HL-60 (cell line): ENCODE data around the gene TCEA2.

ENCODE experiments used
- DNase-seq, 2 experiments: peaks; one replicate each; pipeline ENCODE4 v3.0.0-alpha.2; 2010 to 2020; ENCODE audit warnings: low read depth in 1 of 2, low spot score in 1 of 2
- H3K27ac ChIP-seq: fragments of 250-450 bp; sonication (Bioruptor Pico); replicated peaks from 2 replicates; pipeline ENCODE4 v1.5.1; 2020; ENCODE audit warnings: mild to moderate bottlenecking, moderate library complexity
- H3K27me3 ChIP-seq: fragments of 250-450 bp; sonication (Bioruptor Pico); 2 replicates; pipeline ENCODE4 v1.5.1; 2021; ENCODE audit warnings: mild to moderate bottlenecking, moderate library complexity; ENCODE audit not compliant: insufficient read depth, poor library complexity, severe bottlenecking
- H3K4me3 ChIP-seq: replicated peaks from 2 replicates; pipeline ENCODE4 v1.5.1; 2011; ENCODE audit warnings: mild to moderate bottlenecking, control low read depth, low read length; ENCODE audit not compliant: insufficient read depth
- GABPA ChIP-seq: IDR thresholded peaks from 2 replicates; pipeline ENCODE4 v1.6.1; 2012; ENCODE audit warnings: low read depth
- POLR2AphosphoS5 ChIP-seq: IDR thresholded peaks from 2 replicates; pipeline ENCODE4 v1.6.1; 2012; ENCODE audit warnings: low read depth
- SPI1 ChIP-seq: IDR thresholded peaks from 2 replicates; pipeline ENCODE4 v1.6.1; 2012; ENCODE audit warnings: low read depth, mild to moderate bottlenecking, borderline replicate concordance
- TF ChIP-seq, protein P1 (sequence below): IDR thresholded peaks from one replicate; pipeline ENCODE4 v1.5.1; 2011; ENCODE audit warnings: low read length, control low read depth, inconsistent platforms; ENCODE audit not compliant: insufficient read depth
- TF ChIP-seq, protein P2 (sequence below): IDR thresholded peaks from 2 replicates; pipeline ENCODE4 v1.6.1; 2012; ENCODE audit warnings: low read depth; ENCODE audit not compliant: insufficient replicate concordance

Gene TCEA2

DNA sequence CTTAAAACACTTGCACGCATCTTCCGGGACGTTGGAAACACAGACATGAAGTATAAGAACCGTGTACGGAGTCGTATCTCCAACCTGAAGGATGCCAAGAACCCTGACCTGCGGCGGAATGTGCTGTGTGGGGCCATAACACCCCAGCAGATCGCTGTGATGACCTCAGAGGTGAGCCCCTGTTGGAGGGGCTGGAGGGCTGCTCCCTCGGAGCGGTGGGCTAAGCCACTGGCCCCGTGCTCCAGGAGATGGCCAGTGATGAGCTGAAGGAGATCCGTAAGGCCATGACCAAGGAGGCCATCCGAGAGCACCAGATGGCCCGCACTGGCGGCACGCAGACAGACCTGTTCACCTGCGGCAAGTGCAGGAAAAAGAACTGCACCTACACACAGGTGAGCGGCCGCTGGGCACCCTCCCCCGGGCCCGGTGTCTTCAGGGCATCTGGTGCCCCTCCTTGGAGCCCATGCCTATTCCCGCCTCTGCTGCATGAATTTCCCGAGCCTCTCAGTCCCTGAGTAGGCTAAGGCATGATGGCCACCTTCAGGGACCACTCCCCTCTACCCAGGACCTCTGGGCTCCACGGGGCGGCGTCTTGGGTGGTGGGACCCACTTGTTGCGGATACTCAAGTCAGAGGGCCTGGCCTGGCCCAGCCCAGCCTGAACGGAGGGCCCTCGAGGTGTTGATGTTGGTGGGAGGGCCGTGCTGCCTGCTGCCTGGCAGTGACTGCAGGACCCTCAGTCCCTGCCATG, 7.4 kb downstream of the TCEA2 start:
- no peak for DNase-seq
- Histone ChIP-seq H3K27me3 (no peaks in the 10 kb centered on the region), H3K27ac (no peak overlapping the region), H3K4me3 (no peak overlapping the region)
- TF ChIP-seq, protein P1, sequence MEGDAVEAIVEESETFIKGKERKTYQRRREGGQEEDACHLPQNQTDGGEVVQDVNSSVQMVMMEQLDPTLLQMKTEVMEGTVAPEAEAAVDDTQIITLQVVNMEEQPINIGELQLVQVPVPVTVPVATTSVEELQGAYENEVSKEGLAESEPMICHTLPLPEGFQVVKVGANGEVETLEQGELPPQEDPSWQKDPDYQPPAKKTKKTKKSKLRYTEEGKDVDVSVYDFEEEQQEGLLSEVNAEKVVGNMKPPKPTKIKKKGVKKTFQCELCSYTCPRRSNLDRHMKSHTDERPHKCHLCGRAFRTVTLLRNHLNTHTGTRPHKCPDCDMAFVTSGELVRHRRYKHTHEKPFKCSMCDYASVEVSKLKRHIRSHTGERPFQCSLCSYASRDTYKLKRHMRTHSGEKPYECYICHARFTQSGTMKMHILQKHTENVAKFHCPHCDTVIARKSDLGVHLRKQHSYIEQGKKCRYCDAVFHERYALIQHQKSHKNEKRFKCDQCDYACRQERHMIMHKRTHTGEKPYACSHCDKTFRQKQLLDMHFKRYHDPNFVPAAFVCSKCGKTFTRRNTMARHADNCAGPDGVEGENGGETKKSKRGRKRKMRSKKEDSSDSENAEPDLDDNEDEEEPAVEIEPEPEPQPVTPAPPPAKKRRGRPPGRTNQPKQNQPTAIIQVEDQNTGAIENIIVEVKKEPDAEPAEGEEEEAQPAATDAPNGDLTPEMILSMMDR = no peak
- no peak; the same call in 1 of the 2 replicates for TF ChIP-seq POLR2AphosphoS5
- no peak for TF ChIP-seq SPI1
- TF ChIP-seq, protein P2, sequence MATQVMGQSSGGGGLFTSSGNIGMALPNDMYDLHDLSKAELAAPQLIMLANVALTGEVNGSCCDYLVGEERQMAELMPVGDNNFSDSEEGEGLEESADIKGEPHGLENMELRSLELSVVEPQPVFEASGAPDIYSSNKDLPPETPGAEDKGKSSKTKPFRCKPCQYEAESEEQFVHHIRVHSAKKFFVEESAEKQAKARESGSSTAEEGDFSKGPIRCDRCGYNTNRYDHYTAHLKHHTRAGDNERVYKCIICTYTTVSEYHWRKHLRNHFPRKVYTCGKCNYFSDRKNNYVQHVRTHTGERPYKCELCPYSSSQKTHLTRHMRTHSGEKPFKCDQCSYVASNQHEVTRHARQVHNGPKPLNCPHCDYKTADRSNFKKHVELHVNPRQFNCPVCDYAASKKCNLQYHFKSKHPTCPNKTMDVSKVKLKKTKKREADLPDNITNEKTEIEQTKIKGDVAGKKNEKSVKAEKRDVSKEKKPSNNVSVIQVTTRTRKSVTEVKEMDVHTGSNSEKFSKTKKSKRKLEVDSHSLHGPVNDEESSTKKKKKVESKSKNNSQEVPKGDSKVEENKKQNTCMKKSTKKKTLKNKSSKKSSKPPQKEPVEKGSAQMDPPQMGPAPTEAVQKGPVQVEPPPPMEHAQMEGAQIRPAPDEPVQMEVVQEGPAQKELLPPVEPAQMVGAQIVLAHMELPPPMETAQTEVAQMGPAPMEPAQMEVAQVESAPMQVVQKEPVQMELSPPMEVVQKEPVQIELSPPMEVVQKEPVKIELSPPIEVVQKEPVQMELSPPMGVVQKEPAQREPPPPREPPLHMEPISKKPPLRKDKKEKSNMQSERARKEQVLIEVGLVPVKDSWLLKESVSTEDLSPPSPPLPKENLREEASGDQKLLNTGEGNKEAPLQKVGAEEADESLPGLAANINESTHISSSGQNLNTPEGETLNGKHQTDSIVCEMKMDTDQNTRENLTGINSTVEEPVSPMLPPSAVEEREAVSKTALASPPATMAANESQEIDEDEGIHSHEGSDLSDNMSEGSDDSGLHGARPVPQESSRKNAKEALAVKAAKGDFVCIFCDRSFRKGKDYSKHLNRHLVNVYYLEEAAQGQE = no peak
- no peak for TF ChIP-seq GABPA

DNA sequence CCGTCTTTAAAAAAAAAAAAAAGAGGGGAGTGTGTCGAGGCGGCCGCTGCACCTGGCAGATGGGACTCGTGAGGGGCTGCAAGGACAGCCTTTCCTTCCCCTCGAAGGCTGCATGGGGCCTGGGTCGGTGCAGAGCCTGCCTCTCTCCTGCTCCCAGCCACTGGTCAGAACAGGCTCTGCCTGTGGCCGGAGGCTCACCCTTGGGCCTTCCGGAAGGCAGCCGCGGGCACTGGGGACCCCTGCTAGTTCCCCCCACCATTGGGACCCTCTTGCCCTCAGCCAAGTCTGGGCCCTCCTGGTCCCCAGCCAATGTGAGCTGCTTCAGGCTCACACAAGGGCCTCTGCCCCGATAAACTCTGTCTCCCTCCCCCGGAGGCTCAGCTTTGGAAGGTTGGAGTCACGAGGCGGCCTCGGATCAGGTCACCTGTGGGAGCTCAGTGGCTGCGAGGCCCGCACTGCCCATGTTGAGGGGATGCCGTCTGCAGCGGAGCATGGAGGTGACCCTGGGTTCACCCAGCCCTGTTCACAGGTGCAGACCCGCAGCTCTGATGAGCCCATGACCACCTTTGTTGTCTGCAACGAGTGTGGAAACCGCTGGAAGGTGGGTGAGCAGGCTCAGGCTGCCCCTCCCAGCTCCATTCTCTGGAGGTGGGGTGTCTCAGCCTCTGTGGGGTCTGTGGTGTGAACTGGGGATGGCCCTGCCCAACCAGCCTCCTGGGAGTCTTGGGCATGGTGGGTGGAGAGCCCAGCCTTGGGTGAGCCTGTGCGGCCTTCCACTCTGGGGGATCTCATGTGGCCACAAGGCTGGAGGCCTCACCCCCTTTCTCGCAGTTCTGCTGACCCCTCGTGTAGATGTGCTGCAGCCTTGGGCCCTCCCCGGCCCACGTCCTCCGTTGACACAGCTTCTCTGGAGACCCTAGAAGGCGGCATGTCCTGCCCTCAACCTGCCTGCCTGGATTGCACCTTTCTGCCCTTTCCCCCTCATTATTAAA, 8.6 kb downstream of the TCEA2 start:
- DNase-seq = no peak
- TF ChIP-seq SPI1 (no peak), POLR2AphosphoS5 (peak; percentile 77), GABPA (no peak)
- H3K4me3 ChIP-seq = no peak overlapping the region
- peak overlapping the region; percentile 29 for H3K27ac ChIP-seq
- no peaks in the 10 kb centered on the region for H3K27me3 ChIP-seq

DNA sequence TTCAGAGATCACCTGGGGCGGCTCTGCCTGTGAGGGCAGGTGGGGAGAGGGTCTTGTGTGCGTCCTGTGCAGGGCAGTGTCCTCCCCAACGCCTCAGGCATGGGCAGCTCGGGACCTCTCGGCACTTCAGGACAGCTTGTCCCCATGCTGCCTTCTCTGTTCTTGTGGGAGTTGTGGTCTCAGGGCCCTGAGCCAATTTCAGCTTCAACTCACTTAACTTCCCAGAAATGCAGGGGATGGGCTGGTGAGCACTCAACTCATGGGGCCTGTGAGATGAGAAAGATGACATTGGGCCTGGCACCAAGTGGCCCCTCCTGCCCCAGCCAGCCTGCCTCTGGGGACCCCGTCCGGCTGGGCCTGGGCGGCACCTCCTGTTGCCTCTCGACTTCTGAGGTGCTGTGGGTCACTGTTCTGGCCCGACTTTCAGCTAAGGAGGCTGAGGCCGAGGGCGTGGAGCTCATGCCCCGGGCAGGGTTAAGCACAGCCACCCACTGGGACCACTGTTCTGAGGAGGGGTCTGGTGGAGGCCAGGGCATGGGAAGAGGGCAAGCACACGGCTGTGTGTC, 9.6 kb downstream of the TCEA2 start:
- TF ChIP-seq POLR2AphosphoS5 (peak; percentile 44; the same call in 1 of the 2 replicates), GABPA (no peak)
- no peaks in the 10 kb centered on the region for H3K27me3 ChIP-seq
- no peak for DNase-seq
- peak overlapping the region; percentile 29 for H3K27ac ChIP-seq
- no peak overlapping the region for H3K4me3 ChIP-seq

DNA sequence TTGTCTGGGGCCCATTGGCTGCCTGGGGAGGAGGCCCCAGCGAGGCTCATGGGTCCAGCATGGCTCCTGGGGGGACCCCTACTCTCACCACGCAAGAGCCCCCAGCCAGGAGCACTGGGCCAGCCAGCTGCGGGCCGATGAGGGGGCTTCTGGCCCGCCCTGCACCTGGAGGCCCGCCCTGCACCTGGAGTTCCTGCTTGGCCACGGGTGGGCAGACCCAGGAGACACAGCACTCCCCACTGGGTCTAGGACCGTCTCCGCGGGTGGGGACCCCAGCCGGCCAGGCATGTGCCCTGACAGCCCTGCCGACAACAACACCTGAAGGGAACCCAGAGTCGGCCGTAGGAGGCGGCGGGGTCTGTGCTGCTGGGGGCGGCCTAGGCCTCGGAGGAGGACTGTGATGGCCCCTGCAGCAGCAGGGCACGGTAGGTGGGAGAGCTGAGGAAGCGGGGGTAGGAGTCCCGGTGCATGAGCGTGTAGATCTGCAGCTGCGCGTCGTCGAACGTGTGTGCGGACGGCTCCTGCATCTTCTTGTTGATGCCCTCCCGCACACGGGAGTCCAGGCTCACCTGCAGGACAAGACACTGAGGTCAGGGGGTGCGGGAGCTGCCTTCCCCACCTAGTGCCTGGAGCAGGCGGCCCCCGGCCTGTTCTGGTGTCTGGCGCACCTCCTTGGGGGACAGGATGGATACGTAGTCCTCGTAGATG, 10.6 kb downstream of the TCEA2 start:
- Histone ChIP-seq H3K4me3 (no peak overlapping the region), H3K27me3 (no peaks in the 10 kb centered on the region), H3K27ac (no peak overlapping the region; the same call in 1 of the 2 replicates)
- no peak for DNase-seq
- TF ChIP-seq, protein P1 = no peak
- TF ChIP-seq, protein P2 = no peak
- TF ChIP-seq GABPA = no peak
- no peak for TF ChIP-seq POLR2AphosphoS5
- no peak for TF ChIP-seq SPI1
